ENCODE measurements around the gene TTBK2. TPM values are rescaled to one million over a fixed set of nuclear protein-coding genes. Genes with fewer than 3 reads are reported as not detected.
"Not testable (repeated sequence)": the region's sequence is repeated elsewhere in the genome, so short reads cannot be mapped to it uniquely, and the experiment has no call there.

The TTBK2 gene
- total and polyA plus RNA-seq, 8 donors, result 12.4 to 15.8 (median 13.8) TPM

- intact Hi-C loops (cut with DNase I), result no loop called here
- TF ChIP-seq CTCF (IDR thresholded peaks at IDR 0.05), result no peak
- no peak overlapping the region for H3K4me3 ChIP-seq
- no peak overlapping the region for H3K27ac ChIP-seq
- peaks cover 0 to 33% of the 10 kb centered on the region in 2 donors for H3K36me3 ChIP-seq
- H3K9me3 ChIP-seq, result no peaks in the 10 kb centered on the region
- no peaks in the 10 kb centered on the region for H3K27me3 ChIP-seq
- ATAC-seq (no peak), DNase-seq (peak in 2 of 4 donors; percentile 42 to 58)
- no peaks in the 10 kb centered on the region for H3K4me1 ChIP-seq
Measured at GRCh38 chr15:42772144-42772543, 148.4 kb downstream of the TTBK2 start.

GRCh38 chr15:42766109-42766508, 154.5 kb downstream of the TTBK2 start:
- H3K36me3 ChIP-seq; intact Hi-C loops (cut with DNase I); ATAC-seq; H3K27me3 ChIP-seq; DNase-seq; H3K4me3 ChIP-seq; H3K4me1 ChIP-seq; H3K27ac ChIP-seq: not testable (repeated sequence)
- H3K9me3 ChIP-seq, result peaks cover 0 to 22% of the 10 kb centered on the region in 2 donors

GRCh38 chr15:42764154-42764731, 156.3 kb downstream of the TTBK2 start:
- H3K27ac ChIP-seq; H3K4me3 ChIP-seq; intact Hi-C loops (cut with DNase I); H3K36me3 ChIP-seq; DNase-seq; ATAC-seq; H3K4me1 ChIP-seq; H3K27me3 ChIP-seq: not testable (repeated sequence)
- peaks cover 3 to 36% of the 10 kb centered on the region in 2 donors for H3K9me3 ChIP-seq

- DNase-seq; H3K27ac ChIP-seq; H3K27me3 ChIP-seq; H3K4me3 ChIP-seq; H3K36me3 ChIP-seq; intact Hi-C loops (cut with DNase I); H3K4me1 ChIP-seq; ATAC-seq: not testable (repeated sequence)
- peaks cover 3 to 36% of the 10 kb centered on the region in 2 donors for H3K9me3 ChIP-seq
Measured at GRCh38 chr15:42761813-42762212, 158.8 kb downstream of the TTBK2 start.

GRCh38 chr15:42760759-42761158, 159.8 kb downstream of the TTBK2 start:
- TF ChIP-seq CTCF (IDR thresholded peaks at IDR 0.05), result no peak
- intact Hi-C loops (cut with DNase I), result no loop called here
- ATAC-seq (no peak), DNase-seq (no peak)
- Histone ChIP-seq H3K9me3 (peaks cover 3 to 33% of the 10 kb centered on the region in 2 donors), H3K4me1 (no peaks in the 10 kb centered on the region), H3K36me3 (no peaks in the 10 kb centered on the region), H3K27ac (no peak overlapping the region), H3K27me3 (no peaks in the 10 kb centered on the region), H3K4me3 (no peak overlapping the region)

GRCh38 chr15:42759093-42759492, 161.5 kb downstream of the TTBK2 start:
- no peaks in the 10 kb centered on the region for H3K27me3 ChIP-seq
- H3K36me3 ChIP-seq, result no peaks in the 10 kb centered on the region
- ATAC-seq, result peak; percentile 43
- no peak for DNase-seq
- no peak for TF ChIP-seq CTCF (IDR thresholded peaks at IDR 0.05)
- H3K4me1 ChIP-seq, result no peaks in the 10 kb centered on the region
- H3K9me3 ChIP-seq, result peaks cover 3 to 31% of the 10 kb centered on the region in 2 donors
- intact Hi-C loops (cut with DNase I), result no loop called here
- H3K27ac ChIP-seq, result no peak overlapping the region
- H3K4me3 ChIP-seq, result no peak overlapping the region

GRCh38 chr15:42750306-42750705, 170.3 kb downstream of the TTBK2 start:
- TF ChIP-seq CTCF (IDR thresholded peaks at IDR 0.05), result no peak

More at GRCh38 chr15:42750306-42750705, 170.3 kb downstream of the TTBK2 start:
- DNase-seq (no peak), ATAC-seq (no peak)
- intact Hi-C loops (cut with DNase I), result no loop called here
- peaks cover 0 to 34% of the 10 kb centered on the region in 2 donors for H3K36me3 ChIP-seq
- H3K27me3 ChIP-seq, result no peaks in the 10 kb centered on the region
- no peaks in the 10 kb centered on the region for H3K4me1 ChIP-seq
- H3K4me3 ChIP-seq, result no peak overlapping the region
- H3K27ac ChIP-seq, result no peak overlapping the region
- H3K9me3 ChIP-seq, result peaks cover 0 to 5% of the 10 kb centered on the region in 2 donors

All from left lung (tissue), 10 donors.